ENCODE data around the gene TMBIM4. TPM values are rescaled to one million over a fixed set of nuclear protein-coding genes. Genes with fewer than 3 reads are reported as not detected.

TMBIM4 gene
- total and polyA plus RNA-seq, 2 of the 4 experiments (the other 2 are of a cell fraction): 38.7 to 59.3 TPM

DNA sequence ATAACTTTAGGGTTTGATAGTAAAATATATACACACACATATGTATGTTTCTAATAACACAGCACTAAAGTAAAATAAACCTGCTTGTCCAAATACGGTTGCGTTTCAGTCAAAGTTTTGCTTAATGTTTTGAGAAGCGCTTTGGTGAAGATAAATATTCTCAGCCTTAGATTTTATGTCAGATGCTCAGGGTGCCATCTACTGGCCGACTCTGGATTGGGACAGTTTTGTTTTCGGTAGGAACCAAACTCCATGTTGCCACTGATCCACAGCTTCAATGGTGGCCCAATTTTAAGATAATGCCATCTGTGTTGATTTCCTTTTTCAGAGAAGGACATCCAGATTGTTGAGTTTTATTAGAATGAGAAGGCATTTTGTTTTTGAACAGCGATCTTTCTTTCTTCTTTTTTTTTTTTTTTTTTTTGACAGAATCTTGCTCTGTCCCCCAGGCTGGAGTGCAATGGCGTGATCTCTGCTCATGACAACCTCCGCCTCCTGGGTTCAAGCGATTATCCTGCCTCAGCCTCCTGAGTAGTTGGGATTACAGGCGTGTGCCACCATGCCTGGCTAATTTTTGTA lies 82.3 kb downstream of the TMBIM4 start:
- POLR2A ChIA-PET (ENCODE audit: unreplicated experiment): interaction anchor here (0.6 kb wide), 1 partner anchor 14 kb away, joined by 4 read pairs; no protein-coding TSS in a partner anchor

More for the DNA sequence above, 82.3 kb downstream of the TMBIM4 start:
- peaks cover 2% of the 10 kb centered on the region; the same call in 1 of the 2 replicates for H3K9me3 ChIP-seq (ENCODE audit: control insufficient read depth, insufficient read depth, low read length)
- H2BK20ac ChIP-seq (ENCODE audit: low read depth, low read length): no peak overlapping the region
- DNase-seq (peak; percentile 88), ATAC-seq (ENCODE audit: low read depth) (peak; percentile 93)
- H3K27me3 ChIP-seq (ENCODE audit: control insufficient read depth, insufficient read depth, low read length): no peaks in the 10 kb centered on the region
- peaks cover 4% of the 10 kb centered on the region for H3K4me1 ChIP-seq (ENCODE audit: control insufficient read depth, insufficient read depth, low read length)
- H3K36me3 ChIP-seq (ENCODE audit: control insufficient read depth, insufficient read depth, low read length): no peaks in the 10 kb centered on the region
- no peak overlapping the region for H3K4me3 ChIP-seq (ENCODE audit: insufficient read depth, low read depth, low read length)
- no peak overlapping the region for H3K9ac ChIP-seq (ENCODE audit: low read depth, low read length)
- H4K8ac ChIP-seq (ENCODE audit: low read depth in 2 of 2, low read length in 2 of 2): no peak overlapping the region
- CTCF ChIA-PET: interaction anchor here (0.6 to 1.4 kb wide), 6 partner anchors 25 to 474 kb away, joined by 3 to 6 read pairs (median 3); no protein-coding TSS in a partner anchor
- H4K20me1 ChIP-seq (ENCODE audit: insufficient read depth, low read length): no peaks in the 10 kb centered on the region
- H3K4ac ChIP-seq (ENCODE audit: low read depth, low read length): no peak overlapping the region
- H2AFZ ChIP-seq (replicated peaks; ENCODE audit: low read length, poor library complexity): no peak overlapping the region
- WGBS, 2 experiments (ENCODE audit: extremely low coverage in 2 of 2, insufficient read length in 1 of 2): 30% methylated on average over 2 of the region's 10 CpGs; no CpG with 5 or more reads in 1 of the 2 experiments
- no peak overlapping the region for H3K18ac ChIP-seq (ENCODE audit: low read depth, low read length)
- no TSS peak for BruUV-seq (replicated peaks)
- intact Hi-C loops (cut with micrococcal nuclease): loop anchor here (1.0 to 10.0 kb wide), 8 partner anchors 100 to 1196 kb away; no protein-coding TSS in a partner anchor
- no peak overlapping the region for H3K14ac ChIP-seq (replicated peaks; ENCODE audit: low read depth, low read length)
- no peak overlapping the region for H3K23ac ChIP-seq (ENCODE audit: low read depth, low read length)
- in situ Hi-C loops (cut with MboI; ENCODE audit: low sequenced_read_pairs): loop anchor here (10.0 kb wide), 1 partner anchor 783 kb away; no protein-coding TSS in a partner anchor
- H3K79me1 ChIP-seq (ENCODE audit: low read depth in 1 of 2, low read length in 2 of 2): no peaks in the 10 kb centered on the region
- no peak overlapping the region for H2BK120ac ChIP-seq (ENCODE audit: low read depth, low read length)
- no peak overlapping the region for H3K56ac ChIP-seq (ENCODE audit: extremely low read depth, insufficient read depth, low read length)
- H3K27ac ChIP-seq (ENCODE audit: insufficient read depth, low read length): no peak overlapping the region
- no peak overlapping the region for H2AK5ac ChIP-seq (ENCODE audit: low read depth, low read length)
- no peak overlapping the region for H2BK15ac ChIP-seq (ENCODE audit: low read depth, low read length)
- dilution Hi-C loops (cut with HindIII; ENCODE audit: low sequenced_read_pairs, unreplicated experiment): no loop called here
- H4K91ac ChIP-seq (ENCODE audit: insufficient read depth, low read depth, low read length): no peak overlapping the region
- H3K9me1 ChIP-seq (ENCODE audit: insufficient read depth, low read length): no peaks in the 10 kb centered on the region
- H2AK9ac ChIP-seq (replicated peaks; ENCODE audit: low read depth, low read length, poor library complexity): no peak overlapping the region
- H4K5ac ChIP-seq (ENCODE audit: low read depth, low read length): no peak overlapping the region
- TF ChIP-seq CEBPB (IDR thresholded peaks at IDR 0.05; ENCODE audit: low read depth, low read length) (0 out of 2 replicates have a peak, but pooled peaks have one; percentile 4), SMC3 (IDR thresholded peaks at IDR 0.05; ENCODE audit: low read depth, low read length) (peak; percentile 80), MAZ (IDR thresholded peaks at IDR 0.05; ENCODE audit: borderline replicate concordance, low read depth, low read length) (no peak), USF2 (IDR thresholded peaks at IDR 0.05; ENCODE audit: low read depth, low read length) (no peak), RAD21 (IDR thresholded peaks at IDR 0.05; ENCODE audit: low read length) (peak; percentile 91), POLR2A (IDR thresholded peaks at IDR 0.05; ENCODE audit: low read depth, low read length) (peak; percentile 30; the same call in 1 of the 2 replicates), MXI1 (IDR thresholded peaks at IDR 0.05; ENCODE audit: borderline replicate concordance, low read depth, low read length) (no peak), RFX5 (IDR thresholded peaks at IDR 0.05; ENCODE audit: low read depth, low read length) (no peak), FOS (IDR thresholded peaks at IDR 0.05; ENCODE audit: low read depth, low read length) (no peak), CTCF (conservative IDR thresholded peaks at IDR 0.05; ENCODE audit: low read depth, low read length) (peak; percentile 89)
- peak overlapping the region; percentile 53 for H2BK5ac ChIP-seq (ENCODE audit: low read depth, low read length, poor library complexity, severe bottlenecking)
- H3K4me2 ChIP-seq (ENCODE audit: low read depth, low read length): no peak overlapping the region; the same call in 1 of the 2 replicates

Measured in IMR-90 (cell line).